ENCODE measurements around the gene KIF16B. TPM values are rescaled to one million over a fixed set of nuclear protein-coding genes. Genes with fewer than 3 reads are reported as not detected.

Gene KIF16B, protein sequence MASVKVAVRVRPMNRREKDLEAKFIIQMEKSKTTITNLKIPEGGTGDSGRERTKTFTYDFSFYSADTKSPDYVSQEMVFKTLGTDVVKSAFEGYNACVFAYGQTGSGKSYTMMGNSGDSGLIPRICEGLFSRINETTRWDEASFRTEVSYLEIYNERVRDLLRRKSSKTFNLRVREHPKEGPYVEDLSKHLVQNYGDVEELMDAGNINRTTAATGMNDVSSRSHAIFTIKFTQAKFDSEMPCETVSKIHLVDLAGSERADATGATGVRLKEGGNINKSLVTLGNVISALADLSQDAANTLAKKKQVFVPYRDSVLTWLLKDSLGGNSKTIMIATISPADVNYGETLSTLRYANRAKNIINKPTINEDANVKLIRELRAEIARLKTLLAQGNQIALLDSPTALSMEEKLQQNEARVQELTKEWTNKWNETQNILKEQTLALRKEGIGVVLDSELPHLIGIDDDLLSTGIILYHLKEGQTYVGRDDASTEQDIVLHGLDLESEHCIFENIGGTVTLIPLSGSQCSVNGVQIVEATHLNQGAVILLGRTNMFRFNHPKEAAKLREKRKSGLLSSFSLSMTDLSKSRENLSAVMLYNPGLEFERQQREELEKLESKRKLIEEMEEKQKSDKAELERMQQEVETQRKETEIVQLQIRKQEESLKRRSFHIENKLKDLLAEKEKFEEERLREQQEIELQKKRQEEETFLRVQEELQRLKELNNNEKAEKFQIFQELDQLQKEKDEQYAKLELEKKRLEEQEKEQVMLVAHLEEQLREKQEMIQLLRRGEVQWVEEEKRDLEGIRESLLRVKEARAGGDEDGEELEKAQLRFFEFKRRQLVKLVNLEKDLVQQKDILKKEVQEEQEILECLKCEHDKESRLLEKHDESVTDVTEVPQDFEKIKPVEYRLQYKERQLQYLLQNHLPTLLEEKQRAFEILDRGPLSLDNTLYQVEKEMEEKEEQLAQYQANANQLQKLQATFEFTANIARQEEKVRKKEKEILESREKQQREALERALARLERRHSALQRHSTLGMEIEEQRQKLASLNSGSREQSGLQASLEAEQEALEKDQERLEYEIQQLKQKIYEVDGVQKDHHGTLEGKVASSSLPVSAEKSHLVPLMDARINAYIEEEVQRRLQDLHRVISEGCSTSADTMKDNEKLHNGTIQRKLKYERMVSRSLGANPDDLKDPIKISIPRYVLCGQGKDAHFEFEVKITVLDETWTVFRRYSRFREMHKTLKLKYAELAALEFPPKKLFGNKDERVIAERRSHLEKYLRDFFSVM (N-terminal part only)
- polyA plus RNA-seq (ENCODE audit: insufficient read length in 4 of 4) = 10 to 100 TPM; 19.0 to 22.7 (median 21.5) TPM

DNA sequence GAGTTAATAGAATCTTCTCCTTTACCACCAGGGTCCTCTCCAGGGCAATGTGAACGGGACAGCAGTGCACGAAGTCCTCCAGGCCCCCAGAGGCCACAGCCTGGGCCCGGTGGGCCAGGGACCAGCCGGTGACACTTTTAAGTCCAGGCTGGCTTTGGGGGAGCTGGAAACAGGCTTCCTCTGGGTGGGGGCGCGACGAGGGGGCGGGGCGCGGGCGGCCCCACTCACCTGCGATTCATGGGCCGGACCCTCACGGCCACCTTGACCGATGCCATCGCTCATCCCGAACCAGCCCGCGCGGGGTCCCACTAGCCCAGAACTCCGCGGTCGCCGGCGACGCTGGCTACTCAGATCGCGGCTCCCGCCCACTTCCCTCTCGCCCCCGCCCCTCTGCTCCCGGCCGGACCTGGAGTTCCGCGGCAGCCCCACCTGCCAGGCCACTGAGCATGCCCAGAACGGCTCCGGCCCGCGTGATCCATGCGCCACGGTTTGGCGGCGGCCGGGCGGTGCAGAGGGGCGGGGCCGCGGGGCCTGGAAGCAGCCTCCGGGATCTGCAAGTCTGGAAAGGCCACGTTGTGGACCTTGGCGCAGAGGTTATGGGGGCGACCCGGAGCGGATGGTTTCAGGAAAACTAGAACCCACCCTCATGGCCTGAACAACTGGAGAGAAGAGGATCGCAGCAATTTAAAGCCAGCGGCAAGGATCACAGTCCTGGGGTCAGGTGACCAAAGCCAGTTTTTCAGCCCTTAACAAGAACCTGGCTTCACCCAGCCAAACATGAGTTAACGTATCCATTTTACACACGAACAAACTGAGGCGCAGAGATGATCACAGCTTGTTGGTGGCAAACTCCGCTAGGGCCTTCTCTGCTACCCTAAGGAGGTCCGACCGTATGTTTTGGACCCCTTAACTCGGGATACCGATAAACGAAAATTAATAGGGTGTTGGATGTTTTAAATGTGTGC is at the start of gene KIF16B:
TSS of gene KIF16B (minus strand) at position 448 of the 965 bp plus-strand sequence. CDS start at position 275, 173 bp downstream.
- DNase-seq (ENCODE audit: low read depth in 4 of 4, low spot score in 3 of 4) = peak; percentile 74 to 85 (median 82)

DNA sequence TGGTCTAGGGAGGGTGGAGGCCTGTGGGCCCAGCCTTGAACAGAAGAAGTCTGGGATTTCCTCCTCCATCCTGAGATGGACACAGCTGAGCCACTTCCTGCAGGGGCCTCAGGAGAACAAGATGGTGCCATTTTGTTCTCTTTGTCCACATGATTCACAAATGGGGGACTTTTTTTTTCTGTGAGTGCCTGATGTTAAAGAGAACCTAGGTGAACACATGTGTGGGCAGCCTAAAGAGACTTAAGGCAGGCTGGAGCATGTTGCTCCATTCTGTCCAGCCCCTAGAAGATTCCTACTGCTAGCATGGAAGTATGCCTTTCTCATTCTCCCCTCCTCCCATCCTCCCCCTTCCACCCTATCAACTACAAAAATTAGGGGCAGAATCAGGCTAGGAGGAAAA is 49.3 kb upstream of the KIF16B start:
- DNase-seq (ENCODE audit: low read depth in 4 of 4, low spot score in 3 of 4) = no peak

DNA sequence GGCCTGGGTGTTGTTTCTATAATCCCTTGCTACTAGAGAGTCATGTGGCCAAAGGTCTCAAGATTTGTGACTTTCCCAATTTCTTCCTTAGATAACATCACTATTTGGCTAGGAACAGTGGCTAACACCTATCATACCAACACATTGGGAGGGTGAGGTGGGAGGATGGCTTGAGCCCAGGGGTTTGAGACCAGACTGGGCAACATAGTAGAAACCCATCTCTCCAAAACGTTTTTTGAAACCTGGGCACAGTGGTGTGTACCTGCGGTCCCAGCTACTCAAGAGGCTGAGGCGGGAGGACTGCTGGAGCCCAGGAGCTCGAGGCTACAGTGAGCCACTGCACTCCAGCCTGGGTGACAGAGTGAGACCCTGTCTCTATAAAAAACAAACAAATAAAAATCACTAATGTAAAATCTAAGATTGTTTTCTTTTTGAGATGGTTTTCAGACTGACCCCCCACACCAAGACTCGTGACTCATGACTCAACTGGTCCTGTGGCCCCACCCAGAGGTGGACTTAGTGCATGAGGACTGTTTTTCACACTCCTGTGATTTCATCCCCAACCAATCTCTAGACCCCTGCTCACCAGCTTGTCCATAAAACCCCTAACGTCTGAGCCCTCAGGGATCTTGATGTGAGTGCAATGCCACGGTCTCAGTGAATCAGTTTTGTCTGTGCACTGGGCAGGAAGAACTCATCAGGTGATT is 48.3 kb upstream of the KIF16B start:
- DNase-seq (ENCODE audit: low read depth in 4 of 4, low spot score in 3 of 4) = no peak

DNA sequence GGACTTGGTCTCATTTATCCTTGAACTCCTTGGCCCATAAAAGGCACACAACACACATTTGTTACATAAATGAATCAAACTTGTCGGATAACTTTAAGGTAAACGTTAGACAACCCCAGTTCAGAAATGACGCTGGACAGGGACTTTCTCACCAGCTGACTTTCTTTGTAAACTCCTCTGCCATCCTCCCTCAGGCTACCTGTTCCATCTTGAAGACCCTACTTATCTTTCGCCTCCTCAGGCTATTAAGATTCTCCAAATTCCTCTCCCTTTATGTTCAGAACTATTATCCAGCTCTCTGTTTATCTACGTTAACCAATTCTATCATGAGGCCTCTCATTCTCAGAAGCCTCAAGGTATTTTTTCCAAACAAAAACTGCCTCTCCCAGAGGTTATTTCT is 47.7 kb upstream of the KIF16B start:
- no peak for DNase-seq (ENCODE audit: low read depth in 4 of 4, low spot score in 3 of 4)

DNA sequence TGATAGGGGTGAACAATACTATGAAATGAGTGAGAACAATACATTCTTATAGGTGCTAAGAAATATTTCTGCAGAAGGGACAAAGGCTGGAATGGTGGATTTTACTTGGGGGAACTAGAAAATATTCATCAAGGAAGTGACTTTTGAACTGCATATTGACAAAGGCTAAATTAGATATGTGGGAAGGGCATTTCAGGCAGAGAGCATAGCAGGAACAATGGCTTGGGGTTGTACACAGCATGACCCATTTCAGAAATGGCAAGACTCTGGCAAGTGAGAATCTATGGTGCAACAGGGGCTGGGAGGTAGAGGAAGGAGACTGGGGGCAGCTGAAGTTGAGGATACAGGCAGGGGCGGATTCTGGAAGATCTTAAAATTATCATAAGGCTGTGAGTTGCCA is 46.7 kb upstream of the KIF16B start:
- no peak for DNase-seq (ENCODE audit: low read depth in 4 of 4, low spot score in 3 of 4)

DNA sequence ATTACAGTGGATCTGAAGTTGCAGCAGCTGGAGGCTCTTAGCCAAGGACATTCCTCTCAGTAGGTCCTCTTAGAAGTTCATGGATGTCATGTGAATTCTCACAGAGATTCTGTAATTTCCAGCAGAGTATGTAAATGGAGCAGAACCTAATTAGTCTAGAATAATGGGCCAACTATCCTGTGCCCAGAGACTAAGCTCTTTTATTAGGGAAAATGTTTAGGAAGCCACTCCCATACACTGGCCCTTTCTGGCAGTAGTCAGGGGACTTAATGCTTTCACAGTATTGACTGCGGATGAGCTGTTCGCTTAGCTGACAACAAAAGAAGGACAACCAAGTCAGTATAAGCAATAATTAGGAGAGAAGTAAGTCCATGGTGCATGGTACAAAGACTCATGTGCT is 43.8 kb upstream of the KIF16B start:
- no peak for DNase-seq (ENCODE audit: low read depth in 4 of 4, low spot score in 3 of 4)

DNA sequence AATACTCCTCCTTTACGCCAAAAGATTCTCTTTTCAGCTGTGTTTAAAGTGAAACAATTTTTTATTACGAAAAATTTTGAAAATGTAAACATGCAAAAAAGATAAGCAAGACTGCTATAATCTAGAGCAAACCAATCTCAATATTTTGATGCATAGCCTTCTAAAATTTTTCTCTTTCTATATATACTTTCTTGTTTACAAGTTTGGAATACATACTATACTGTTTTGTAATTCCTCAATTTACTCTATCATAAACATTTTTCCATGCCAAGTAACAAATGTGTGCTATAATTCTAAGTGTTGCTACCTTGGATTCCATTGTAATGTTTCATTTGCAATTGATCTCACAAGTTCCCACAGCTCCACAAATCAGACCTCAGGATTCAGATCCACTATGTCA is 43.1 kb upstream of the KIF16B start:
- no peak for DNase-seq (ENCODE audit: low read depth in 4 of 4, low spot score in 3 of 4)

DNA sequence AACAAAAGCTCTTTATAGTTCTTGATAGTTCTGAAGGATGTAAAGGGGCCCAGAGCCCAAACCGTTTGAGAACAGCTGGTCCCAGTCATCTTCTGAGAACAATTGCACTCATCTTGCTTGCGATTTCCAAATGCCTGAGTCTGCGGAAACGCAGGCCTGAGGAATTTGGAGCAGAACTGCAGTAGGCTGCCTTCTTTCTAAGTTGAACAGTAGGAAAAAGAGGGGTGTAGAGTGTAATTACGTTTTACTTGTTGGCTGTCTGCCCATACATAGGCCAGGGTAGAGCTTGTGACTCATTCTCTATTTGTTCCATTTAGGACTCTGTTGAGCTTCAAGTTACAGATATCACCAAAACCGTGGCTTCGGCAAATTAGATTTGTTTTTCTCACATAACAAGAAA is 42.0 kb upstream of the KIF16B start:
- peak in 3 of 4 donors; percentile 31 to 51 (median 33) for DNase-seq (ENCODE audit: low read depth in 4 of 4, low spot score in 3 of 4)

DNA sequence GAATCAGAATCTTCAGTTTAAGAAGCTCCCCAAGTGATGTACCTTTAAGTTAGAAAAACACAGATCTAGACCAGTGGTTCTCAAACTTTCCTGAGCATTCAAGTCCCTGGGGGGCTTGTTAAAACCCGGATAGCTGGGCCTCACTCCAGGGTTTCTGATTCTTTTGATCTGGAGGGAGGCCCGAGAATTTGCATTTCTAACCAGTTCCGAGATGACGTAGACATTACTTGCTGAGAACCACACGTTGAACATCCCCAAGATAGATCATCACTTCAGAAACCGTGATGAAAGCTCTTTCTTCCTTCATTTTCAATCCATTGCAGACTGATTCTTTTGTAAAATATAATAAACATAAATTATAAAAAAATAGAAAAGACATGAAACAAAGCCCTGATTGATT is 40.7 kb upstream of the KIF16B start:
- DNase-seq (ENCODE audit: low read depth in 4 of 4, low spot score in 3 of 4) = no peak

DNA sequence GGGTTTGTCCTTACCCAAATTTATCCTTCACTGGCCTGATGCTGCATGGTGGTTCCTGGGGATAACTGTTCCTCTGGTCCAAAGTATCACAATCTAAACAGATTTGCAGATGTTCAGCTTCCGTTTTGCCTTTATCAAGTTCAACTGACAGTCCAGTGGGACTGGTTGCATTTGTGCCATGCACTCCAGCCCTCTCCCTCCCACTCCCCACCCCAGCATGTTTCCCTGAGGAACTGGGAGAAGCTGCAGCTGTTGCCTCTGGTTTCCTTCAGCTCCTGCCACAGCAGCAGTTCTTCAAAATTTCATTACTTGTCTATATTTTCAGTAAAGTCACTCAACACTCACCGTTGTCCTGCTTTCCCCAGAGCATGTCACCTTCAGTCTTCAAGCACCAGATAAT is 39.5 kb upstream of the KIF16B start:
- DNase-seq (ENCODE audit: low read depth in 4 of 4, low spot score in 3 of 4) = no peak

DNA sequence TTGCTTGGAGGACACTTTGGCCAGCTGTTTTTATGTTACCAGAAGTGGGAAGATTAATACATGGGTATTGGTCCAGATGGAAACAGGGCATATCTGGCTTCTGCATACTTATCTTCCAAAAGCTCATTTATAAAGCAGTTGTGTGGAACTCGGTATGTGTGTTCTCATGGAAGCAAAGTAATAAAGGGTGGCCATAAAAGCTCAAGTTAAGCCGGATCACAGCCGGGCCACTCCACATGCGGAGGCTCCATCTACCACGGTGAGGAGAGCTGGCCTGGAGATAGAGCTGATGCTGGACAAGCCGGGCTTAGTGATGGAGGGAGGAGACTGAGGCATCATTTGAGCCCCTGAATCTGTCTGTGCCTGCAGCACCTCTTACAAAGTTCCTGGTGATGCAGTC is 38.6 kb upstream of the KIF16B start:
- no peak for DNase-seq (ENCODE audit: low read depth in 4 of 4, low spot score in 3 of 4)

DNA sequence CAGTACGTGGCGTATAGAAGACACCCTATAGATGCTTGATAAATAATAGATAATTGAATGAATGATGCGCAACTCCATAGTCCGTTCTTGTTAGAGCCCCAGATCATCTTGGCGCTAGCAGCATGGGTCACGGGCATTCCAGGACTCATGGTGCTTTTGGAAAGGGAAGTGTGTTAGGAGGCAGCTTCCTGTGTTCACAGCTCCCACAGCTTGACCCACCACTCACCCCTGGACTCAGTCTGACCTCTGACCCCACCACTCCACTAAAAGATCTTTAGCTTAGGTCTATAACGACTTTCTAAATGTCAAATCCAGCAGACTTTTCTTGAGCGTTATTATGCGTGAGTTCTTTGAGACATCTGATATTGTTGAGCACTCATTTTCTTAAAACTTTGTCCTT is 35.8 kb upstream of the KIF16B start:
- DNase-seq (ENCODE audit: low read depth in 4 of 4, low spot score in 3 of 4) = no peak

DNA sequence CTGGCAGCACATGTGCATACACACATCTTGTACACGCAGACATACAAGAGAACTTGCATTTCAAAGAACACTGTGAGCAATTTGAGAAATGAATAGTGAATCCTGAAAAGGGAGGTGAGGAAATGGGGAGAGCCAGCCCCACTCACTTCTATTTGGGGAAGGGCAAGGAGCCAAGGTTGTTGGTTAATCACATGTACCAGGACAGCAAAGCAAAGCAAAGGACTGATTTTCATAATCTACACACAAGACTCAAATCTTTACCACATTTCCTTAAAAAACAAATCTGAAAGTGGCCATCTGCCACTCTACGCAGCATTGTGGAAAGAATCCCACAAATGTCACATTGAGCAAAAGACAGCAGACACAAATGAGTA is 35.0 kb upstream of the KIF16B start:
- DNase-seq (ENCODE audit: low read depth in 4 of 4, low spot score in 3 of 4) = no peak

DNA sequence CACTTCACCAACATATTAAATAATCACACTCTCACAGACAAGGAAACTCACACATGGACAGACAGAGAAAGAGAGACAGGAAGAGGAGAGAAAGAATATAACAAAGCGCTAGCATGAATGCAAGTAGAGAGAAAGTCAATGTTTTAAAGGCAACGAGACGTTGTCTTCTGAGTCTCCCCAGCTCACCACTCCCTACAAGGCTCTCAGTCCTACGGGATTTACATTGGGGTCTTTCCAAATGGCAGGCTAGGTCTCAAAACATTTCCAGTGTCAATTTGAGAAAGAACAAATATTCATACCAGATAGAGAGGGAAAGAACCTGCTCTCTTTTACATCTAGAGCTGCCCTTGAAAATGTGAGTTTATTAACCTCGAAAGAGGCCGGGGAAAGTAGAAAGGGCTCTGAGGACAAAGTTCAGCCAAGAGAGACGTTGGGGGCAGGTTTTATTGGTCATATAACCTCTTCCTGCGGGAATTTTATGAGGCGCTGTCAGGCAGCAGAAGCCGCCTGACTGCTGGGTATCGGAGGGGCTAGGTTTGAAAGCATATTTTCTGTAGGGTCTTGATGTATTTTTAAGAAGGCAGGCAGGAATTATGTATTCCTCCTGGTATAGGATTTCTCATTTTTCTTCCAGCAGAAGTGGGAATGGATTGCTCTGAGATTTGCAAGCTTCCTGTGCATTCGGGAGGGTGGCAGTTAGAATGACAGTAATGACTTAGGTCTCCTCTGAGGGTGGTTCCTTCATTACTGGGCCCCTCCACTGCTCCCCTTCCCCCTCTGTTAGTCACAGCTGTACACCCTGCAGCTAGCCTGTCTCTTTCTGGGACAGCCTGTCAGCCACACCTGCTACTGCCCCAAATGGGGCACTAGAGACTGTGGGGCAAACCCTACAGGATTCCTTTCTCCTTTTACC is 34.4 kb upstream of the KIF16B start:
- DNase-seq (ENCODE audit: low read depth in 4 of 4, low spot score in 3 of 4) = peak in 2 of 4 donors; percentile 33 to 34

DNA sequence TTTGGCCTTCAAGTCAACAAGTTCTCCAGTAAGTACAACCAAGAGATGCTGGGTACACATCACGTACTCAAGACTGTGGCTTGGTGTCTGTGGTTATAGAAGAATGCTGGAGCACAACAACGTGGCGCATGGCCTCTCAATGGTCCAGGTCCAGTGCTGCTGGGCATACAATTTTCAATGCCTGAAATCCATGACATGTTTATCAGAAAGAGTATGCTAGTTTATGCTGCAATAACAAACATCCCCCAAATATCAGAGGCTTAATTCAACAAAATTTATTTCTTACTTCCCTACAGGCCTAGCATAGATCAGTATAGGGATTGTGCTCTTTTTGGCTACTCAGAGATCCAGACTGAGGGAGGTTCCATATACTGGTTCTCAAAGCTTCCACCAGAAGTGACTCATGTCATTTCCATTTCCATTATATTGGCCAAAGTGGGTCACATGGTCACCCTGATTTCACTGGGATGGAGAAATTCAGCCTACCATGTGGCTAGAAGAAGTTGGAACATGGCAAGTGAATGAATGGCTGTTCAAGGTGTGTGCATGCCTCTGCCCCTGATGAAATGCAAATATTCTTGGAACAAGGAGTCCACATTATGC is 33.3 kb upstream of the KIF16B start:
- no peak for DNase-seq (ENCODE audit: low read depth in 4 of 4, low spot score in 3 of 4)

DNA sequence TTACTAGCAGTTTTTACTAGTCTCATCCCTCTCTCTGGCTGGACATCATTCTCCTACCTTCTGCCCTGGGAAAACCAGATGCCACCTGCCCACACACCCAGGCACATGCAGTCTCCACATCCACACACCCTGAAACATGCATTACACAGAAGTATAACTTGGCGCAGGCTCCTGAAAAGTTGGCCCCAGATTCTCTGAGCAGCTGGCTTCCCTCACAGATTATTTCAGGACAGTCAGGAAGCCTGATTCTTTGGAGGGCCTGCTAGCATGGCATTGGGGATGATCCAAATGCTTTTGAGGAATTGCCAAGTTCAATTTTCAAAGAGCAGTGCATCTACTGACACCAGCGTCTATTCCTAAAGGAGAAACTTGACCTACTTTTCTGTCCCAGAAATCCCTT is 27.8 kb upstream of the KIF16B start:
- no peak for DNase-seq (ENCODE audit: low read depth in 4 of 4, low spot score in 3 of 4)

DNA sequence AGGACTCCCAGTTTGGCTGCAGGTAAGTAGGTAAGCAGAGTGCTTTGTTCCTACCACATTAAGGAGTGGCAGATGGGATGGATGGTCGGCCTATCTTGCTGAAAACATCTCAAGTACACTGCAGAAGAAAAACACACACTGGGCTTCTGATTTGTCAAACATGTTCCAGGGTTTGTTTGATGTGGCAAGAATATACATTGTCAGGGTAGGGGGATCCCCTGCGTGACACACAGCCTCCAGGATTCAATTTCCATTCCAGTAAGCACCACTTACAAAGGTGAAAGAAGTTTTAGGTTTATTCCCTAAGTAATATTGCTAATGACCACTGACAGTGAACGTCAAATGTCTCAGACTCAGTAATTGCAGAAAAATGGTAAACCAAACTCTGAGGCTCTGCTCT is 26.0 kb upstream of the KIF16B start:
- no peak for DNase-seq (ENCODE audit: low read depth in 4 of 4, low spot score in 3 of 4)

DNA sequence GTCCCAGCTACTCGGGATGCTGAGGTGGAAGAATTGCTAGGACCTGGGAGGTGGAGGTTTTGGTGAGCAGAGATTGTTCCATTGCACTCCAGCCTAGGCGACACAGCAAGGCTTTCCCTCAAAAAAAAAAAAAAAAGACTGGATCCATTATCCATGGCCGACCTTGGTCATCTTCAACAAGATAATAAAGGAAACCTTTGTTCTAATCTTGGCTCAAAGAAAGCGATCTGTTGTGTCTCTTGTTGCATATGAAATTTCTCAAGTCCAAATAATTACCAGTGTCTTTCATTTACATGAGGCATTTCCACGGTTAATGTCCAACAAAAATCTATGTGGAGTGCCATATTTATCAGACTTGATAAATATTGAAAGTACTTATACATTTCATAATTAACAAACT is 23.7 kb upstream of the KIF16B start:
- no peak for DNase-seq (ENCODE audit: low read depth in 4 of 4, low spot score in 3 of 4)

All from right renal pelvis (tissue), 4 donors.